DMS53 treated with DMSO at 0.1 percent for 48 hours (cell line): ENCODE measurements around the gene VPS37C.
"Not testable (repeated sequence)": the region's sequence is repeated elsewhere in the genome, so short reads cannot be mapped to it uniquely, and the experiment has no call there.

Source experiments
- DNase-seq: peaks from one replicate; lab custom pipeline; 2025; ENCODE audit not compliant: unreplicated experiment; lab: John Stamatoyannopoulos, UW

The VPS37C gene

GRCh38 chr11:61176446-61176845 lies 15.2 kb upstream of the VPS37C start:
- DNase-seq = no peak

- no peak for DNase-seq
Observed at GRCh38 chr11:61174949-61175348, 13.7 kb upstream of the VPS37C start.

GRCh38 chr11:61174273-61174672 lies 13.0 kb upstream of the VPS37C start:
- DNase-seq = no peak

- DNase-seq = no peak
Observed at GRCh38 chr11:61173456-61173855, 12.2 kb upstream of the VPS37C start.

GRCh38 chr11:61172888-61173287 lies 11.7 kb upstream of the VPS37C start:
- no peak for DNase-seq

- DNase-seq = no peak
Observed at GRCh38 chr11:61172356-61172755, 11.1 kb upstream of the VPS37C start.

- no peak for DNase-seq
Observed at GRCh38 chr11:61171907-61172306, 10.7 kb upstream of the VPS37C start.

GRCh38 chr11:61170566-61170965 lies 9.3 kb upstream of the VPS37C start:
- no peak for DNase-seq

- DNase-seq = no peak
Observed at GRCh38 chr11:61168800-61169199, 7.6 kb upstream of the VPS37C start.

- no peak for DNase-seq
Observed at GRCh38 chr11:61168042-61168688, 6.9 kb upstream of the VPS37C start.

GRCh38 chr11:61166331-61166730 lies 5.1 kb upstream of the VPS37C start:
- DNase-seq = not testable (repeated sequence)

GRCh38 chr11:61165785-61166184 lies 4.6 kb upstream of the VPS37C start:
- DNase-seq = not testable (repeated sequence)

GRCh38 chr11:61164606-61165424 lies 3.6 kb upstream of the VPS37C start:
- peak; percentile 89 for DNase-seq

- DNase-seq = no peak
Observed at GRCh38 chr11:61163714-61164605, 2.7 kb upstream of the VPS37C start.

GRCh38 chr11:61163021-61163420 lies 1.8 kb upstream of the VPS37C start:
- DNase-seq = no peak

- no peak for DNase-seq
Observed at GRCh38 chr11:61162092-61162941, 1.1 kb upstream of the VPS37C start.

GRCh38 chr11:61160487-61161189 lies 588 bp downstream of the VPS37C start:
- no peak for DNase-seq

GRCh38 chr11:61158691-61159381 lies 2.4 kb downstream of the VPS37C start:
- DNase-seq = no peak

- DNase-seq = no peak
Observed at GRCh38 chr11:61157743-61158142, 3.5 kb downstream of the VPS37C start.
